Vagina (tissue), 2 donors: Measurements from ENCODE around the gene KNG1.

Source experiments
- CTCF ChIP-seq, 3 experiments: fragments of 450-650 bp in 2 of 3; fragments of 200-600 bp in 1 of 3; sonication (generic) in 1 of 3; IDR thresholded peaks; one replicate each; pipeline ENCODE4 v1.5.1; 2017 to 2019; ENCODE audit warnings: antibody characterized with exemption in 3 of 3, mild to moderate bottlenecking in 2 of 3, moderate library complexity in 2 of 3
- POLR2A ChIP-seq, 2 donors: fragments of 450-650 bp; IDR thresholded peaks; one replicate each; pipeline ENCODE4 v1.6.1; 2017; ENCODE audit warnings: antibody characterized with exemption in 2 of 2, mild to moderate bottlenecking in 2 of 2, moderate library complexity in 2 of 2

- TF ChIP-seq CTCF (IDR thresholded peaks at IDR 0.05): no peak
- no peak for TF ChIP-seq POLR2A (IDR thresholded peaks at IDR 0.05)
Measured at GRCh38 chr3:186697510-186697909, 19.6 kb upstream of the KNG1 start.
